ENCODE measurements around the gene FOXL2NB. TPM values are rescaled to one million over a fixed set of nuclear protein-coding genes. Genes with fewer than 3 reads are reported as not detected.

Gene FOXL2NB
- total RNA-seq, 1 donor from 2014 or later, result 5.2 TPM

DNA sequence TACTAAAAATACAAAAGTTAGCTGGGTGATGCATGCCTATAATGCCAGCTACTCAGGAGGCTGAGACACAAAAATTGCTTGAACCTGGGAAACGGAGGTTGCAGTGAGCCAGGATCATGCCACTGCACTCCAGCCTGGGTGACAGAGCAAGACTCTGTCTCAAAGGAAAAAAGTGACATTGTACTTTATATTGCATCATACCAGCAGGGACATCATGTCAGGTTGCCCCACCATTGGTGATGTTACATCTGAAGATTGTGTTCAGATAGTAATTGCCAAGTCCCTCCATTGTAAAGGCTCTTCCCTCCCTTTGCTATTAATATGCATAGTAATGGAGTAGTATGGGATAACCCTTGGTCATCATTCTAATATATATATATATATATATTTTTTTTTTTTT lies 44.8 kb upstream of the FOXL2NB start:
- Mint-ChIP-seq H3K9me3 (ENCODE audit: unreplicated experiment) (peaks cover 3% of the 10 kb centered on the region), H3K27me3 (ENCODE audit: low read depth, unreplicated experiment) (peaks cover 12% of the 10 kb centered on the region), H3K4me1 (ENCODE audit: low read depth, unreplicated experiment) (no peaks in the 10 kb centered on the region), H3K4me3 (ENCODE audit: unreplicated experiment) (no peak overlapping the region), H3K27ac (ENCODE audit: unreplicated experiment) (no peak overlapping the region), H3K36me3 (ENCODE audit: low read depth, unreplicated experiment) (no peaks in the 10 kb centered on the region)
- FAIRE-seq (no peak), DNase-seq (ENCODE audit: low read depth) (no peak)
- Histone ChIP-seq H3K4me2 (ENCODE audit: low read length) (no peak overlapping the region), H3K79me2 (ENCODE audit: insufficient read depth, low read length) (no peaks in the 10 kb centered on the region), H2AFZ (ENCODE audit: low read depth, low read length) (no peak overlapping the region), H4K20me1 (ENCODE audit: insufficient read depth, low read length) (no peaks in the 10 kb centered on the region), H3K36me3 (ENCODE audit: insufficient read depth, low read length) (no peaks in the 10 kb centered on the region), H3K4me1 (ENCODE audit: insufficient read depth, low read length) (no peaks in the 10 kb centered on the region), H3K27me3 (ENCODE audit: insufficient read depth, low read length) (no peaks in the 10 kb centered on the region), H3K27ac (ENCODE audit: low read depth, low read length) (no peak overlapping the region), H3K9me3 (ENCODE audit: insufficient read depth, low read depth, low read length) (no peaks in the 10 kb centered on the region), H3K9ac (ENCODE audit: low read length) (no peak overlapping the region), H3K4me3 (ENCODE audit: insufficient read depth, low read depth, low read length) (no peak overlapping the region)
- TF ChIP-seq EZH2 (IDR thresholded peaks at IDR 0.05; ENCODE audit: insufficient read depth, low read length), result no peak
- TF ChIP-seq, protein P1, sequence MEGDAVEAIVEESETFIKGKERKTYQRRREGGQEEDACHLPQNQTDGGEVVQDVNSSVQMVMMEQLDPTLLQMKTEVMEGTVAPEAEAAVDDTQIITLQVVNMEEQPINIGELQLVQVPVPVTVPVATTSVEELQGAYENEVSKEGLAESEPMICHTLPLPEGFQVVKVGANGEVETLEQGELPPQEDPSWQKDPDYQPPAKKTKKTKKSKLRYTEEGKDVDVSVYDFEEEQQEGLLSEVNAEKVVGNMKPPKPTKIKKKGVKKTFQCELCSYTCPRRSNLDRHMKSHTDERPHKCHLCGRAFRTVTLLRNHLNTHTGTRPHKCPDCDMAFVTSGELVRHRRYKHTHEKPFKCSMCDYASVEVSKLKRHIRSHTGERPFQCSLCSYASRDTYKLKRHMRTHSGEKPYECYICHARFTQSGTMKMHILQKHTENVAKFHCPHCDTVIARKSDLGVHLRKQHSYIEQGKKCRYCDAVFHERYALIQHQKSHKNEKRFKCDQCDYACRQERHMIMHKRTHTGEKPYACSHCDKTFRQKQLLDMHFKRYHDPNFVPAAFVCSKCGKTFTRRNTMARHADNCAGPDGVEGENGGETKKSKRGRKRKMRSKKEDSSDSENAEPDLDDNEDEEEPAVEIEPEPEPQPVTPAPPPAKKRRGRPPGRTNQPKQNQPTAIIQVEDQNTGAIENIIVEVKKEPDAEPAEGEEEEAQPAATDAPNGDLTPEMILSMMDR (IDR thresholded peaks at IDR 0.05; ENCODE audit: insufficient read depth, low read depth, low read length), result no peak

DNA sequence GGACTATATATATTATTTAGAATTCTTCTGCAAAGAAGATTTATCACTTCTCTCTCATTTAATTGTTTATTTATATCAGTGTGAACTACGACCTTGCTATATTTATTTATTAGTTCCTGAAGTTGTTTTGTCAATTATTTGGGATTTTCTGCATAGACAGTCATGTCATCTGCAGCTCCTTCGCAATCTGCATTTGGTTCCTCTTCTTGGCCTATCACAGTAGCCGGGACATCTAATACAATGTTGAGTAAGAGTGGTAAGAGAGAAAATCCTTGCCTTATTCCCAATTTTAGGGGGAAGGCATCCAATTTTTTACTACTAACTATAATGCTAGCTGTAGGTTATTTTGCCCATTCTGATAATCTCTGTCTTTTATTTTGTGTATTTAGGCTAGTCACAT lies 39.5 kb upstream of the FOXL2NB start:
- DNase-seq (ENCODE audit: low read depth), result no peak

DNA sequence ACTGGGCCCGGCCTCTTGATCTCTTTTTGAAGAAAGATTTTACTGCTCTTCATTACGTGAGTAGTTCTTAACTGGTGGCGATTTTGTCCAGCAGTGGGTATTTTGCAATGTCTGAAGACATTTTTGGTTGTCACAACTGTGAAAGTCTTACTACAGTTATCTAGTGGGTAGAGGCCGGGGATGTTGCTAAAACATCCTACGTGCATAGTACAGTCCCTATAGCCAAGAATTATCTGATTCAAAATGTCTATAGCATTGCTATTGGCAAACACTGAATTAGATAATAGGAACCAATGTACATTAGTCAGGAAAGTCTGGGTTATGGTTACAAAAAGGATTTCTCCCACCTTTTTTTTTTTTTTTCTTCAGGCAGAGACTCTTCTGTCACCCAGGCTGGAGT lies 38.2 kb upstream of the FOXL2NB start:
- Mint-ChIP-seq H3K4me1 (ENCODE audit: low read depth, unreplicated experiment) (no peaks in the 10 kb centered on the region), H3K9me3 (ENCODE audit: unreplicated experiment) (peaks cover 3% of the 10 kb centered on the region), H3K27me3 (ENCODE audit: low read depth, unreplicated experiment) (no peaks in the 10 kb centered on the region), H3K36me3 (ENCODE audit: low read depth, unreplicated experiment) (peaks cover 1% of the 10 kb centered on the region), H3K4me3 (ENCODE audit: unreplicated experiment) (no peak overlapping the region), H3K27ac (ENCODE audit: unreplicated experiment) (no peak overlapping the region)
- Histone ChIP-seq H2AFZ (ENCODE audit: low read depth, low read length) (no peak overlapping the region), H3K4me1 (ENCODE audit: insufficient read depth, low read length) (no peaks in the 10 kb centered on the region), H3K27ac (ENCODE audit: low read depth, low read length) (no peak overlapping the region), H4K20me1 (ENCODE audit: insufficient read depth, low read length) (no peaks in the 10 kb centered on the region), H3K79me2 (ENCODE audit: insufficient read depth, low read length) (no peaks in the 10 kb centered on the region), H3K9me3 (ENCODE audit: insufficient read depth, low read depth, low read length) (no peaks in the 10 kb centered on the region), H3K9ac (ENCODE audit: low read length) (no peak overlapping the region), H3K4me3 (ENCODE audit: insufficient read depth, low read depth, low read length) (no peak overlapping the region), H3K36me3 (ENCODE audit: insufficient read depth, low read length) (no peaks in the 10 kb centered on the region), H3K27me3 (ENCODE audit: insufficient read depth, low read length) (no peaks in the 10 kb centered on the region), H3K4me2 (ENCODE audit: low read length) (no peak overlapping the region)
- no peak for FAIRE-seq
- DNase-seq (ENCODE audit: low read depth), result no peak
- TF ChIP-seq, protein P1 (IDR thresholded peaks at IDR 0.05; ENCODE audit: insufficient read depth, low read depth, low read length), result no peak
- no peak for TF ChIP-seq EZH2 (IDR thresholded peaks at IDR 0.05; ENCODE audit: insufficient read depth, low read length)

More for the DNA sequence above, 39.5 kb upstream of the FOXL2NB start:
- no peak overlapping the region for H3K4me3 Mint-ChIP-seq (ENCODE audit: unreplicated experiment)
- TF ChIP-seq EZH2 (IDR thresholded peaks at IDR 0.05; ENCODE audit: insufficient read depth, low read length), result no peak
- TF ChIP-seq, protein P1 (IDR thresholded peaks at IDR 0.05; ENCODE audit: insufficient read depth, low read depth, low read length), result no peak
- no peaks in the 10 kb centered on the region for H4K20me1 ChIP-seq (ENCODE audit: insufficient read depth, low read length)
- no peak overlapping the region for H3K4me2 ChIP-seq (ENCODE audit: low read length)
- H3K4me3 ChIP-seq (ENCODE audit: insufficient read depth, low read depth, low read length), result no peak overlapping the region
- H3K4me1 Mint-ChIP-seq (ENCODE audit: low read depth, unreplicated experiment), result no peaks in the 10 kb centered on the region
- no peaks in the 10 kb centered on the region for H3K36me3 ChIP-seq (ENCODE audit: insufficient read depth, low read length)
- no peak for FAIRE-seq
- H3K9me3 ChIP-seq (ENCODE audit: insufficient read depth, low read depth, low read length), result no peaks in the 10 kb centered on the region
- no peak overlapping the region for H3K27ac ChIP-seq (ENCODE audit: low read depth, low read length)
- peaks cover 3% of the 10 kb centered on the region for H3K9me3 Mint-ChIP-seq (ENCODE audit: unreplicated experiment)
- no peak overlapping the region for H2AFZ ChIP-seq (ENCODE audit: low read depth, low read length)
- H3K9ac ChIP-seq (ENCODE audit: low read length), result no peak overlapping the region
- H3K27me3 ChIP-seq (ENCODE audit: insufficient read depth, low read length), result no peaks in the 10 kb centered on the region
- no peaks in the 10 kb centered on the region for H3K79me2 ChIP-seq (ENCODE audit: insufficient read depth, low read length)
- H3K36me3 Mint-ChIP-seq (ENCODE audit: low read depth, unreplicated experiment), result peaks cover 1% of the 10 kb centered on the region
- no peaks in the 10 kb centered on the region for H3K4me1 ChIP-seq (ENCODE audit: insufficient read depth, low read length)
- no peaks in the 10 kb centered on the region for H3K27me3 Mint-ChIP-seq (ENCODE audit: low read depth, unreplicated experiment)
- no peak overlapping the region for H3K27ac Mint-ChIP-seq (ENCODE audit: unreplicated experiment)

Measured in astrocyte (in vitro differentiated cells and primary cell).